HL-60/S4 treated with phorbol 12-myristate 13-acetate at 8.2 ng/mL for 4 days and 3 days (cell line): ENCODE data around the gene PCMTD2.

Experiments
- in situ Hi-C: fragments of 300-500 bp; cut with MboI; formaldehyde crosslinking; loops from 2 replicates; pipeline ENCODE4 v1.15.0; 2022; ENCODE audit warnings: low sequenced_read_pairs

PCMTD2 gene

GRCh38 chr20:64238115-64238825 lies 17.3 kb upstream of the PCMTD2 start:
- in situ Hi-C loops, result no loop called here

GRCh38 chr20:64238851-64239387 lies 16.6 kb upstream of the PCMTD2 start:
- in situ Hi-C loops, result no loop called here

GRCh38 chr20:64239449-64240242 lies 15.9 kb upstream of the PCMTD2 start:
- in situ Hi-C loops, result no loop called here

- in situ Hi-C loops, result no loop called here
Measured at GRCh38 chr20:64240243-64241015, 15.1 kb upstream of the PCMTD2 start.

- in situ Hi-C loops, result no loop called here
Measured at GRCh38 chr20:64241061-64241460, 14.5 kb upstream of the PCMTD2 start.

- in situ Hi-C loops, result no loop called here
Measured at GRCh38 chr20:64242003-64242796, 13.3 kb upstream of the PCMTD2 start.

GRCh38 chr20:64242797-64243475 lies 12.6 kb upstream of the PCMTD2 start:
- in situ Hi-C loops, result no loop called here

- in situ Hi-C loops, result no loop called here
Measured at GRCh38 chr20:64244281-64244805, 11.2 kb upstream of the PCMTD2 start.

- in situ Hi-C loops, result no loop called here
Measured at GRCh38 chr20:64244870-64245603, 10.5 kb upstream of the PCMTD2 start.

GRCh38 chr20:64245746-64246595 lies 9.6 kb upstream of the PCMTD2 start:
- in situ Hi-C loops, result no loop called here

GRCh38 chr20:64246616-64247306 lies 8.8 kb upstream of the PCMTD2 start:
- in situ Hi-C loops, result no loop called here

- in situ Hi-C loops, result no loop called here
Measured at GRCh38 chr20:64247307-64247618, 8.3 kb upstream of the PCMTD2 start.

- in situ Hi-C loops, result no loop called here
Measured at GRCh38 chr20:64247970-64248841, 7.3 kb upstream of the PCMTD2 start.

- in situ Hi-C loops, result no loop called here
Measured at GRCh38 chr20:64250027-64250426, 5.5 kb upstream of the PCMTD2 start.

- in situ Hi-C loops, result no loop called here
Measured at GRCh38 chr20:64253000-64253383, 2.6 kb upstream of the PCMTD2 start.

GRCh38 chr20:64253443-64253842 lies 2.1 kb upstream of the PCMTD2 start:
- in situ Hi-C loops, result no loop called here

GRCh38 chr20:64254156-64254555 lies 1.4 kb upstream of the PCMTD2 start:
- in situ Hi-C loops, result no loop called here
